HCT116 (cell line): ENCODE results near the gene SLC4A5. TPM values are rescaled to one million over a fixed set of nuclear protein-coding genes. Genes with fewer than 3 reads are reported as not detected.

Experiments used
- ATAC-seq: fragments of 200-7000 bp; cut with Tn5 transposase; 2 replicates; pipeline ENCODE4 v1.9.1; 2020; ENCODE audit warnings: mild to moderate bottlenecking, moderate library complexity
- BruUV-seq: library from RNA; stranded (reverse); fragments of 400-500 nt; replicated peaks from 2 replicates; lab custom pipeline; 2021; lab: Mats Ljungman, UMichigan
- CTCF ChIA-PET: fragments of 300-600 bp; sonication (Branson Sonifier 250); formaldehyde crosslinking; loops from one replicate; lab custom pipeline; 2021; ENCODE audit warnings: antibody characterized with exemption; lab: Charles Lee
- POLR2A ChIA-PET: fragments of 300-600, 350-600 bp; sonication (Branson Sonifier 250); formaldehyde crosslinking; loops from one replicate; lab custom pipeline; 2021; ENCODE audit warnings: antibody characterized with exemption; lab: Charles Lee
- RAD21 ChIA-PET, 2 experiments: fragments of 300-600 bp; sonication (Branson Sonifier 250); formaldehyde crosslinking; loops; one replicate each; lab custom pipeline; 2023; ENCODE audit warnings: low total read pairs in 2 of 2; ENCODE audit not compliant: uncharacterized antibody in 2 of 2, unreplicated experiment in 2 of 2, low non-redundant PET in 1 of 2; lab: Charles Lee
- DNase-seq: peaks from one replicate; pipeline ENCODE4 v3.0.0-alpha.2; 2010; ENCODE audit warnings: low read depth, low spot score
- H2AFZ ChIP-seq: fragments of 200-600 bp; shearing (Covaris generic), sonication (generic); 2 replicates; pipeline ENCODE4 v1.6.1; 2017; ENCODE audit warnings: low read depth, mixed run types, mixed read lengths, antibody characterized with exemption, low read length; ENCODE audit not compliant: poor library complexity, severe bottlenecking
- H3K27ac ChIP-seq: 2 replicates; pipeline ENCODE4 v1.5.1; 2012; ENCODE audit warnings: low read depth, low read length
- H3K27me3 ChIP-seq: fragments of 200-600 bp; sonication (generic); 2 replicates; pipeline ENCODE4 v1.6.1; 2016; ENCODE audit warnings: mixed run types, low read length, mixed read lengths; ENCODE audit not compliant: insufficient read depth
- H3K36me3 ChIP-seq, 2 experiments: fragments of 200-500 bp in 1 of 2; fragments of 200-600 bp in 1 of 2; sonication (Bioruptor generic) in 1 of 2; sonication (generic) in 1 of 2; 2 replicates each; pipeline versions ENCODE4 v1.5.1 to v1.6.1; 2014 to 2016; ENCODE audit warnings: low read length in 2 of 2, inconsistent platforms in 1 of 2, mixed read lengths in 1 of 2, mixed run types in 1 of 2; ENCODE audit not compliant: insufficient read depth in 2 of 2, control insufficient read depth in 1 of 2
- H3K4me1 ChIP-seq, 2 experiments: fragments of 200-600 bp in 1 of 2; sonication (generic) in 1 of 2; 2 replicates each; pipeline versions ENCODE4 v1.5.1 to v1.6.1; 2012 to 2017; ENCODE audit warnings: low read length in 2 of 2, inconsistent platforms in 1 of 2, mild to moderate bottlenecking in 1 of 2, mixed read lengths in 1 of 2, mixed run types in 1 of 2, moderate library complexity in 1 of 2; ENCODE audit not compliant: insufficient read depth in 2 of 2, control insufficient read depth in 1 of 2
- H3K4me2 ChIP-seq: fragments of 200-600 bp; sonication (generic); 2 replicates; pipeline ENCODE4 v1.6.1; 2017; ENCODE audit warnings: mixed run types, low read length, mixed read lengths
- H3K4me3 ChIP-seq, 2 experiments: fragments of 200-600 bp in 1 of 2; sonication (generic) in 1 of 2; replicated peaks in 1 of 2; 2 replicates each; pipeline ENCODE4 v1.5.1; 2011 to 2016; ENCODE audit warnings: low read length in 2 of 2, control low read depth in 1 of 2, low read depth in 1 of 2, mild to moderate bottlenecking in 1 of 2, mixed read lengths in 1 of 2, mixed run types in 1 of 2
- H3K79me2 ChIP-seq: fragments of 200-600 bp; sonication (generic); 2 replicates; pipeline ENCODE4 v1.6.1; 2017; ENCODE audit warnings: mild to moderate bottlenecking, mixed run types, low read length, moderate library complexity, mixed read lengths; ENCODE audit not compliant: insufficient read depth
- H3K9ac ChIP-seq: fragments of 200-600 bp; sonication (generic); 2 replicates; pipeline ENCODE4 v1.6.1; 2016; ENCODE audit warnings: low read length, mixed read lengths
- H3K9me2 ChIP-seq: fragments of 200-600 bp; sonication (generic), shearing (Covaris generic); 2 replicates; pipeline ENCODE4 v1.6.1; 2017; ENCODE audit warnings: mixed run types, mild to moderate bottlenecking, moderate library complexity; ENCODE audit not compliant: insufficient read depth
- H3K9me3 ChIP-seq, 2 experiments: fragments of 200-500 bp in 1 of 2; fragments of 200-600 bp in 1 of 2; sonication (Bioruptor generic) in 1 of 2; sonication (generic) in 1 of 2; 2 replicates each; pipeline ENCODE4 v1.6.1; 2014 to 2017; ENCODE audit warnings: low read length in 2 of 2, mixed read lengths in 2 of 2, inconsistent platforms in 1 of 2, low read depth in 1 of 2, mild to moderate bottlenecking in 1 of 2, mixed run types in 1 of 2, moderate library complexity in 1 of 2; ENCODE audit not compliant: control insufficient read depth in 1 of 2, insufficient read depth in 1 of 2
- H4K20me1 ChIP-seq: fragments of 200-600 bp; sonication (generic), shearing (Covaris generic); 2 replicates; pipeline ENCODE4 v1.6.1; 2017; ENCODE audit warnings: mixed run types, mild to moderate bottlenecking, moderate library complexity; ENCODE audit not compliant: insufficient read depth
- CEBPB ChIP-seq: IDR thresholded peaks from 2 replicates; pipeline ENCODE4 v1.6.1; 2012; ENCODE audit warnings: low read depth
- EGR1 ChIP-seq: IDR thresholded peaks from 2 replicates; pipeline ENCODE4 v1.6.1; 2012; ENCODE audit warnings: low read depth
- EZH2 ChIP-seq: fragments of 200-600 bp; sonication (generic); IDR thresholded peaks from 2 replicates; pipeline ENCODE4 v1.6.1; 2017; ENCODE audit warnings: antibody characterized with exemption, mixed run types
- EZH2phosphoT487 ChIP-seq: fragments of 200-600 bp; IDR thresholded peaks from 2 replicates; pipeline ENCODE4 v1.6.1; 2018; ENCODE audit warnings: antibody characterized with exemption, borderline replicate concordance
- FOSL1 ChIP-seq: IDR thresholded peaks from 2 replicates; pipeline ENCODE4 v1.6.1; 2012; ENCODE audit warnings: low read depth
- JUND ChIP-seq: IDR thresholded peaks from 2 replicates; pipeline ENCODE4 v1.6.1; 2012
- POLR2AphosphoS5 ChIP-seq: IDR thresholded peaks from 2 replicates; pipeline ENCODE4 v1.6.1; 2011; ENCODE audit warnings: mild to moderate bottlenecking, low read depth, low read length, moderate library complexity
- RAD21 ChIP-seq: IDR thresholded peaks from 2 replicates; pipeline ENCODE4 v1.6.1; 2012; ENCODE audit warnings: low read depth, mild to moderate bottlenecking
- TCF7L2 ChIP-seq: IDR thresholded peaks from 2 replicates; pipeline ENCODE4 v1.7.0; 2011; ENCODE audit warnings: borderline replicate concordance, inconsistent platforms; ENCODE audit not compliant: insufficient read depth, insufficient read length; ENCODE audit errors: extremely low read depth
- intact Hi-C: fragments of 100-400 bp; cut with micrococcal nuclease; formaldehyde crosslinking; loops from 2 replicates; pipeline ENCODE4 v1.10.0; 2022
- total RNA-seq: library from RNA; stranded (reverse); gene quantifications from one replicate; pipeline ENCODE4 v1.2.1, GENCODE V29; 2021; ENCODE audit not compliant: unreplicated experiment
- TF ChIP-seq, protein P1 (sequence below): IDR thresholded peaks from 2 replicates; pipeline ENCODE4 v1.6.1; 2012

The SLC4A5 gene
- total RNA-seq, 1 experiment from 2014 or later, result 0.91 TPM

DNA sequence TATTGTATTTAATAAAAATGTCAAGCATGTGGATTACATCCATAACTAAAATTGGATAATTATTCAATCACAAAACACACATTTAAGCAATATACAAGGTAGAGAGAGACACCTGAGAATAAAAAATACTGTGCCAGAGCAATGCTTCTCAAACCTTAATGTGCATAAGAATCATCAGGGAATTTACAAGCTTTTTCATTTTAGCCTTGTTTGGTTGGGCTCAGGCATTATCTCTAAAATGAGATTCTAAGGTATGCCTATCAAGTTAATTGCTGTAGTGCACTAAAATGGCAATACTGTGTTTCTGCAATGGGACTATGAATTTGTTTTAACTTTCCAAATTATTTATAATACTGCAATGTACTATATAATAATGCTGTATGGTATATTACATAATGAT lies 165.5 kb downstream of the SLC4A5 start (continued):
- TF ChIP-seq, protein P1, sequence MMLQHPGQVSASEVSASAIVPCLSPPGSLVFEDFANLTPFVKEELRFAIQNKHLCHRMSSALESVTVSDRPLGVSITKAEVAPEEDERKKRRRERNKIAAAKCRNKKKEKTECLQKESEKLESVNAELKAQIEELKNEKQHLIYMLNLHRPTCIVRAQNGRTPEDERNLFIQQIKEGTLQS, result no peak
- TF ChIP-seq EZH2 (no peak), RAD21 (no peak), POLR2AphosphoS5 (no peak), TCF7L2 (no peak), JUND (no peak), FOSL1 (no peak)

DNA sequence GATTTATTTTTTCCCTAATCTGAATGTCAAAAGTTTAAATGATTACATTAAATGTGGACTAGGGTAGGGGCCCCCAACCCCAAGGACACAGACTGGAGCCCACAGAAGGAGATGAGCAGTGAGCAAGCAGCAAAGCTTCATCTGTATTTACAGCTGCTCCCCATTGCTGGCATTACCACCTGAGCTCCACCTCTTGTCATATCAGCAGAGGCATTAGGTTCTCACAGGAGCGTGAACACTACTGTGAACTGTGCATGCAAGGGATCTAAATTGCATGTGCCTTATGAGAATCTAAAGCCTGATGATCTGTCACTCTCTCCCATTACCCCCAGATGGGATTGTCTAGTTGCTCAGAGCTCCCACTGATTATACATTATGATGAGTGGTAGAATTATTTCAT lies 168.3 kb downstream of the SLC4A5 start:
- RAD21 ChIA-PET, result no interaction called here
- Histone ChIP-seq H3K9ac (no peak overlapping the region), H4K20me1 (peaks cover 4% of the 10 kb centered on the region; the same call in 1 of the 2 replicates), H3K27me3 (no peaks in the 10 kb centered on the region), H3K4me2 (no peak overlapping the region), H3K36me3 (peaks cover 14 to 16% of the 10 kb centered on the region in 2 experiments; a peak in 3 of 4 replicates), H3K9me2 (no peaks in the 10 kb centered on the region), H3K27ac (no peak overlapping the region), H3K4me3 (no peak overlapping the region), H3K9me3 (no peaks in the 10 kb centered on the region), H3K4me1 (peaks cover 8 to 12% of the 10 kb centered on the region in 2 experiments; a peak in 3 of 4 replicates), H2AFZ (no peak overlapping the region), H3K79me2 (peaks cover 75% of the 10 kb centered on the region)
- no peak for DNase-seq
- no TSS peak for BruUV-seq
- TF ChIP-seq EZH2, result no peak
- TF ChIP-seq FOSL1, result no peak
- no peak for TF ChIP-seq POLR2AphosphoS5
- no peak for TF ChIP-seq EZH2phosphoT487
- TF ChIP-seq CEBPB, result no peak
- no peak for TF ChIP-seq EGR1
- POLR2A ChIA-PET, result no interaction called here
- CTCF ChIA-PET, result interaction anchor here (1.1 kb wide), 1 partner anchor 495 kb away, joined by 3 read pairs; no protein-coding TSS in a partner anchor
- intact Hi-C loops, result no loop called here
- ATAC-seq, result no peak
